Mesendoderm (in vitro differentiated cells): Measurements from ENCODE around the gene AK4.

ENCODE experiments used
- DNase-seq: peaks from one replicate; pipeline ENCODE4 v3.0.0; 2013
- H2AK5ac ChIP-seq: 2 replicates; pipeline ENCODE4 v1.6.1; 2013; ENCODE audit warnings: low read length, inconsistent platforms
- H2BK120ac ChIP-seq: 2 replicates; pipeline ENCODE4 v1.6.1; 2013; ENCODE audit warnings: low read depth, mild to moderate bottlenecking, low read length, moderate library complexity, mixed read lengths
- H2BK15ac ChIP-seq: replicated peaks from 2 replicates; pipeline ENCODE4 v1.6.1; 2013; ENCODE audit warnings: low read depth, mild to moderate bottlenecking, moderate library complexity
- H2BK5ac ChIP-seq: 2 replicates; pipeline ENCODE4 v1.6.1; 2013; ENCODE audit warnings: low read length, inconsistent platforms
- H3K18ac ChIP-seq: 2 replicates; pipeline ENCODE4 v1.6.1; 2013; ENCODE audit warnings: mild to moderate bottlenecking, low read length, mixed read lengths
- H3K23ac ChIP-seq: one replicate; pipeline ENCODE4 v1.6.1; 2013; ENCODE audit warnings: low read length
- H3K27ac ChIP-seq: 2 replicates; pipeline ENCODE4 v1.5.1; 2013; ENCODE audit warnings: low read depth, mild to moderate bottlenecking, inconsistent platforms, low read length, moderate library complexity
- H3K27me3 ChIP-seq: 2 replicates; pipeline ENCODE4 v1.6.1; 2013; ENCODE audit warnings: low read length, control low read depth, mild to moderate bottlenecking, inconsistent platforms; ENCODE audit not compliant: insufficient read depth, poor library complexity
- H3K36me3 ChIP-seq: 2 replicates; pipeline ENCODE4 v1.6.1; 2013; ENCODE audit warnings: low read length, inconsistent platforms; ENCODE audit not compliant: control insufficient read depth, insufficient read depth
- H3K4ac ChIP-seq: one replicate; pipeline ENCODE4 v1.6.1; 2013; ENCODE audit warnings: low read depth, mild to moderate bottlenecking, low read length, moderate library complexity
- H3K4me1 ChIP-seq: 2 replicates; pipeline ENCODE4 v1.6.1; 2013; ENCODE audit warnings: low read depth, low read length, inconsistent platforms; ENCODE audit not compliant: control insufficient read depth
- H3K4me2 ChIP-seq: 2 replicates; pipeline ENCODE4 v1.6.1; 2013; ENCODE audit warnings: low read length
- H3K4me3 ChIP-seq: 2 replicates; pipeline ENCODE4 v1.5.1; 2013; ENCODE audit warnings: mild to moderate bottlenecking, low read length
- H3K56ac ChIP-seq: one replicate; pipeline ENCODE4 v1.6.1; 2013; ENCODE audit warnings: low read length
- H3K79me1 ChIP-seq: 2 replicates; pipeline ENCODE4 v1.6.1; 2013; ENCODE audit warnings: low read length, inconsistent platforms
- H3K79me2 ChIP-seq: 2 replicates; pipeline ENCODE4 v1.6.1; 2013; ENCODE audit warnings: mild to moderate bottlenecking, low read length; ENCODE audit not compliant: control insufficient read depth, insufficient read depth
- H3K9ac ChIP-seq: 2 replicates; pipeline ENCODE4 v1.6.1; 2013; ENCODE audit warnings: low read length, inconsistent platforms
- H4K5ac ChIP-seq: one replicate; pipeline ENCODE4 v1.6.1; 2013; ENCODE audit warnings: low read length
- H4K8ac ChIP-seq: one replicate; pipeline ENCODE4 v1.6.1; 2013; ENCODE audit warnings: low read depth, mild to moderate bottlenecking, control low read depth, low read length, moderate library complexity
- WGBS: extraction: QIAGEN DNeasy Blood & Tissue Kit; methylation state at CpG from one replicate; pipeline ENCODE4 v1.1.7; 2013; ENCODE audit warnings: low lambda C conversion rate, missing lambda C conversion rate; ENCODE audit not compliant: insufficient coverage; ENCODE audit errors: extremely low coverage; 5-methylcytosine and 5-hydroxymethylcytosine counted together

The AK4 gene

DNA sequence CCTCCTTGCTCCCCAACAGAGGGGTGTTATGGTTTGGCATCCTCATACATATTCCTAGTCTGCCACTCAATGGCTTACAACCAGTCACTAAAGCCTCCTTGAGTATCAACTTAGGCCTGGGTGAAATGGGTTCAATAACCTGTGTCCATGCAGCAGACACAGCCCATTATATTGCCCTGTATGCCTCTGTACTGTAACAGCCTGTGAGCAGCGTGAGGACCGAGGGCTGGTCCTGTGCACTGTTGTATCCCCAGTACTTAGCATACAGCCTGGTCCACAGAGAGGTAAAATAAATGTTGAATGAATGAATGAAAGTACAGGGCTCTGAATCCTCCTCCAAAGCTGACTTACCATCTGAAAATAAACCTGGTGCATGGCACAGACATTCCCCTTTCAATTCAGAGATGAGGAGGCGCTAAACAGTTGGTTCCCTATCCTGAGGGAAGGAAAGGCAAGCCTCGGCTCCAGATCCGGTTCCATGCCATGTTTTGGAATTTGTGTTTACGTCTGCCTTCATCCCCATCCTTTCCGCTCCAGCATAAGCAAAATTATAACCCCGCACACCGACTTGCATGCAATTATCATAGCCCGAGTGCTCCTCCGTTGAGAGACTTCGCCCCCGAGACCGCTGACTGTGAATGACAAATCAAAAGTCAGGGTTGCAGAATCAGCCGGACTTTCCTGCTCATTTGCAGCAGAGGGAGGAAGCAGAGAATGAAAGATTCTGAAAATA is 116.4 kb downstream of the AK4 start:
- Histone ChIP-seq H3K4me1 (peaks cover 2% of the 10 kb centered on the region), H3K4me3 (peak overlapping the region; percentile 43), H3K4me2 (peak overlapping the region; percentile 38), H2BK5ac (no peak overlapping the region), H3K36me3 (no peaks in the 10 kb centered on the region), H3K79me2 (no peaks in the 10 kb centered on the region), H3K9ac (no peak overlapping the region), H3K79me1 (no peaks in the 10 kb centered on the region), H2BK15ac (no peak overlapping the region), H3K23ac (no peak overlapping the region), H4K8ac (no peak overlapping the region), H3K56ac (no peak overlapping the region), H4K5ac (no peak overlapping the region), H3K27me3 (no peaks in the 10 kb centered on the region), H3K4ac (no peak overlapping the region), H2BK120ac (no peak overlapping the region), H3K27ac (no peak overlapping the region), H3K18ac (no peak overlapping the region), H2AK5ac (no peak overlapping the region)
- peak; percentile 83 for DNase-seq
- no CpG with 5 or more reads among the region's 15 CpGs for WGBS

DNA sequence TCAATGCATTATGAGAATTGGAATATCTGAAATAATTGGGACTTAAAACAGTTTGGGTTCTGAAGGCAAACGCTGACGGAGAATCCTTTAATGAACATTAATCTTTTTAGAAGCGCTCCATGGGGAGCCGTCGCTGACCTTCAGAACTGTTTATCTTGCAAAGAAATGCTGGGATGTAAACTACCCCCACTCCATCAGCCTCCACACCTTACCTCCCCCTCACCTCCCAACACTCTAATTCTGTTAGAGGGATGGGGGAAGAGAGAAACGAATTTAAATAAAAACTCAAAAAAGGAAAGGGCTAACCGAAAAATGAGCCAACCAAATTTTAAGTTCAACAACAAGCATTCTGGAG is 117.3 kb downstream of the AK4 start:
- Histone ChIP-seq H2AK5ac (no peak overlapping the region), H4K5ac (no peak overlapping the region), H2BK120ac (no peak overlapping the region), H3K4me1 (peaks cover 2% of the 10 kb centered on the region), H3K9ac (no peak overlapping the region), H3K23ac (no peak overlapping the region), H3K27me3 (no peaks in the 10 kb centered on the region), H3K4me3 (no peak overlapping the region), H3K56ac (peak overlapping the region; percentile 79), H2BK5ac (no peak overlapping the region), H4K8ac (no peak overlapping the region), H3K4me2 (peak overlapping the region; percentile 59), H3K4ac (no peak overlapping the region), H3K27ac (no peak overlapping the region), H3K36me3 (no peaks in the 10 kb centered on the region), H3K18ac (peak overlapping the region; percentile 75), H3K79me1 (no peaks in the 10 kb centered on the region), H3K79me2 (no peaks in the 10 kb centered on the region), H2BK15ac (no peak overlapping the region)
- no peak for DNase-seq
- WGBS = no CpG with 5 or more reads among the region's 7 CpGs

DNA sequence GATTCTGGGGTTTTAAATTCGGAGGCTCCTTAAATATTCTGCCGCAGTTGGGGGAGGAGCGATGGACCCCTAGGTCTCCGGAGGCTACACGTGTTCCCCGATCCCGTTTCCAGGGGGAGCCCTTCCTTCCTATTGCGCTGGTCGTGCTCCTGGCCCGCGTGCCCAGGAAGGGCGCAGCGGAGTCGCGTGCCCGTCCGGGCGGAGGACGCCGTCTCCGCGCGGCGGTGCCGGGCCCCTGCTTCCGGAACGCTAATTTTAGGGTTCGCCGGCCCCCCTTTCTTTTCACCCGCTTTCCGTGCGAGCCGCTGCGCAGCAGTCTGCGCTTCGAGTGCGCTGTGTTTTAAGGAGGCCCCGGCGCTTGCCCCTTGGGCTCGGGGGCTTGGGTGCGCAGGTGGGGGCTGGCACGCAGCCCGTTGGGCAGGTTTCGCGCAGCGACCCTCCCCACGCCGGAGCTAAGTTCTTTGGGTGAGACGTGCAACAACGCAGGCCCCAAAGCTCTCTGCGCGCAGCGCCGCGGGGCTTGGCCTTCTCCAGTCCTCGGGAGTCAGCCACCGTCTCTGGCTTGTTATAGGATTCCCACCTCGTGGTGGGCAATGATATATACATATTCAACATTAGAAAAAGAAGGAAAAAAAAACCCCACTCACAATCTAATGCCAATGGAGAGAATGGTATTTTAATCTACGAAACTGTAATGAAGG is 117.8 kb downstream of the AK4 start:
- Histone ChIP-seq H3K4ac (peak overlapping the region; percentile 48), H3K4me1 (peaks cover 2% of the 10 kb centered on the region), H3K23ac (no peak overlapping the region), H3K4me3 (no peak overlapping the region), H3K36me3 (no peaks in the 10 kb centered on the region), H3K9ac (peak overlapping the region; percentile 59), H3K4me2 (peak overlapping the region; percentile 59), H4K5ac (no peak overlapping the region), H4K8ac (peak overlapping the region; percentile 16), H3K79me1 (no peaks in the 10 kb centered on the region), H3K56ac (peak overlapping the region; percentile 79), H3K27me3 (no peaks in the 10 kb centered on the region), H2BK5ac (no peak overlapping the region), H3K27ac (no peak overlapping the region), H2AK5ac (no peak overlapping the region), H2BK120ac (peak overlapping the region; percentile 68), H3K18ac (peak overlapping the region; percentile 75), H3K79me2 (no peaks in the 10 kb centered on the region), H2BK15ac (no peak overlapping the region)
- DNase-seq = peak; percentile 86
- no CpG with 5 or more reads among the region's 59 CpGs for WGBS

DNA sequence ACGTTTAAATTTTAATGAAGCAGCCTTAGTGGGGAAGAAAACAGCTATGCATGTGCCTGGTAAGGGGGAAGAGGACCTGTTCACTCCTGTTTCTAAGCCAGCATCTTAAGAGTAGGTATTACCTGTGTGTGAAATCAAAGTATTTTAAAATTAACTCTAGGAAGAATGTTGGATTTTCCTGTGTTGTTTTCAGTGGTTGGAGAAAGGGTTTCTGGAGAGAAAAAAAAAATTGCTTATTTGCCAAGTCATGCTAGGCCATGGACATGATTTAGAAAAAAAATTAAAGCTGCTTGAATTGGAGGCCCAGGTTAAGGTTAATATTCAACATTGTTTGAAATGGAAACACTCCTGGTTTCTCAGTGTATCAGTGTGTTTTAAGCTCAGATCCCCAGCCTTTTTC is 118.5 kb downstream of the AK4 start:
- H3K36me3 ChIP-seq = no peaks in the 10 kb centered on the region
- H4K5ac ChIP-seq = no peak overlapping the region
- no peak overlapping the region for H3K4ac ChIP-seq
- no peak overlapping the region for H2AK5ac ChIP-seq
- no peak overlapping the region for H3K18ac ChIP-seq
- H3K27ac ChIP-seq = no peak overlapping the region
- no peaks in the 10 kb centered on the region for H3K27me3 ChIP-seq
- H3K79me2 ChIP-seq = no peaks in the 10 kb centered on the region
- H3K56ac ChIP-seq = no peak overlapping the region
- DNase-seq = no peak
- no peak overlapping the region for H3K4me2 ChIP-seq
- H2BK120ac ChIP-seq = no peak overlapping the region
- H3K4me1 ChIP-seq = peaks cover 2% of the 10 kb centered on the region
- H4K8ac ChIP-seq = no peak overlapping the region
- no peaks in the 10 kb centered on the region for H3K79me1 ChIP-seq
- no peak overlapping the region for H2BK5ac ChIP-seq
- H3K4me3 ChIP-seq = no peak overlapping the region
- no peak overlapping the region for H3K23ac ChIP-seq
- H3K9ac ChIP-seq = no peak overlapping the region
- H2BK15ac ChIP-seq = no peak overlapping the region
- WGBS = no CpG with 5 or more reads among the region's 1 CpG

DNA sequence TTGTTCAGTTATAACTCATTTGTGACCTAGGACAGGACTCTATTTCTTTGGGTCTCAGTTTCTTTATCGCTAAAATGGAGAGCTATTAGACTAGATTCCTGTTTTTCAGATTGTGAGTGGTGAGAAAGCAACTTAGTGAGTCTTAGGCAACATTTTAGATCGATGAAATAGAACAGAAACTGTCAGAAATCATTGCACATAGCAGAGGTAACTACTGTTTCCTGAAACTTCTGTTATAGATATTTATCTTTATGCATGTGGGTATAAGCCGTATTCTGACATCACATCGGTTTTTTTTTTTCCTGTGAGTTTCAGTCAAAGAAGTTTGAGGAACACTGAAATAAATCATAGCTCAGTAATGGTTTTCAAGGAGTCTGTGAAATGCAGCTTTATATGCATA is 119.3 kb downstream of the AK4 start:
- Histone ChIP-seq H4K5ac (no peak overlapping the region), H3K9ac (no peak overlapping the region), H3K27me3 (no peaks in the 10 kb centered on the region), H2BK5ac (no peak overlapping the region), H3K4ac (no peak overlapping the region), H3K36me3 (no peaks in the 10 kb centered on the region), H3K4me2 (no peak overlapping the region), H3K4me1 (peaks cover 2% of the 10 kb centered on the region), H2BK120ac (no peak overlapping the region), H3K27ac (no peak overlapping the region), H2BK15ac (no peak overlapping the region), H3K56ac (no peak overlapping the region), H3K18ac (no peak overlapping the region), H2AK5ac (no peak overlapping the region), H3K79me1 (no peaks in the 10 kb centered on the region), H3K23ac (no peak overlapping the region), H3K79me2 (no peaks in the 10 kb centered on the region), H4K8ac (no peak overlapping the region), H3K4me3 (no peak overlapping the region)
- DNase-seq = no peak
- no CpG with 5 or more reads among the region's 4 CpGs for WGBS
